ENCODE measurements around the gene KCNQ1.

The KCNQ1 gene

DNA sequence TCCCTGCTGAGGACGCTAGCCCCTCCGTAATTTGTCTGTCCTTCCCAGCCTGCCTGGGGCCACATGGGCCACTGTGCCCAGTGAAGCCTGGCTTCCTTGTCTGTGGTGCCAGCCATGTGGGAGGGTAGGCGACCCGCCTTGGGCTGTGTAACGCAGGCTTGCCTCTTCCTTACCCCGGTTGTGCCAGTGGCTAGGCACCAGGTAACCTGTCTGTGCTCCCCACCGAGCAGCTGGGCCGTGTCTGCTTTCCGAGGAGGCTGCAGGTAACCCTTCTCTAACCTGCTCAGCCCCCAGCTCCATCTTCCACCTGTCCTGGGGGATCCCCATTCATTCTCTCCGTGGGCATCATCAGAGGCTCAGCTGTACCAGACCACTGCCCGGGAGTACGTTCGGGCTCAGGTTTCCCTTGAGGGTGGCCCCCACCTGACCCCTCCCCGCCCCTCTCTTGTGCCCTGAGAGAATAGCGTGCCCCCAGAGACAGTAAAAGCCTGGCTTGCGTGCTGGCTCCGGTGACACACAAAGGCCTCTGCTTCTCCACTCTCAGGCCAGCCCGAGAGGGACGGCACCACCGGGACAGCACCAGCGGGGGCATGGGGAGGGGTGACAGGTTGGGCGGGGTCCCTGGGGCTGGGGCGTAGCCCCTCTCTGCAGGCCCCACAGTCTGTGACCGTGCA, 361.7 kb downstream of the KCNQ1 start:
- no peak for DNase-seq (ENCODE audit: low read depth)

- no peak for DNase-seq (ENCODE audit: low read depth)
Measured at GRCh38 chr11:2807025-2807681, 362.3 kb downstream of the KCNQ1 start.

GRCh38 chr11:2807801-2808241, 363.0 kb downstream of the KCNQ1 start:
- DNase-seq (ENCODE audit: low read depth), result no peak

GRCh38 chr11:2808850-2809846, 364.3 kb downstream of the KCNQ1 start:
- DNase-seq (ENCODE audit: low read depth), result no peak

- DNase-seq (ENCODE audit: low read depth), result no peak
Measured at GRCh38 chr11:2809854-2810253, 365.0 kb downstream of the KCNQ1 start.

DNA sequence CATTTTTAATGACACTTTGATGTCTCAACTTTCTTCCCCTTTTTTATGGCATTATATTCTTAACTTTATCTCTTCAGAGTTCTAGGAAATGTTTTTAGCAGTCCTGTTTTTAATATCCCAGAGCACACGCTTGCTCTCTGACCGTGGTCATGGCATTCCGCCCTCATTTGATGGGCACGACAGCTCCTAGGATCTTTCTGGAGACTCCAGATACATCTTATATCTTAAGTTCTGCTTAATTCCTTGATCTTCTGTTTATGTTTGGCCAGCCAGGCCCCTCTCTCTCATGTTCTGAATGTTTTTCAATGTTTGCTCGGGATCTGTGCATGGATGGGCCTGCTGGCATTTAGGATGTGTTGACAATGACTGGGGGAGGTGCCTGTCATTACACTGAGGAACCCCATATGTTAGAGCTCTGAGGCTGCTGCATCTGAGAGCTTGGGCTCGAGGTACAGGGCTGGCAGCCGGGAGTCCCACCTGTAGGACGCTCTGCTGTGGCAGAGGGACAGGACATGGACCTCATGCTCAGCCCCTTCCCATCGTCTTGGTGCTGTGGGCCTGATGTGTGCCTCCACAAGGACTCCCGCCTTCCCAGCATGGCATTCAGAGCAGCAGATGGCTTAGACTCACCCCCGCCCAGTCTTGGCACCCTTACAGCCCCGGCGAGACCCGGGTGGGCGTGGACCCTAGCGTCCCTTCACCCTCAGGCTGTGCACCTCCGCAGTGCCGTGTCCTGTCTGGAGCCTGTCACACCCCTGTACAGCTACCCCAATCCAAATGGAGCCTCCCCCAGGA, 365.8 kb downstream of the KCNQ1 start:
- DNase-seq (ENCODE audit: low read depth), result no peak

DNA sequence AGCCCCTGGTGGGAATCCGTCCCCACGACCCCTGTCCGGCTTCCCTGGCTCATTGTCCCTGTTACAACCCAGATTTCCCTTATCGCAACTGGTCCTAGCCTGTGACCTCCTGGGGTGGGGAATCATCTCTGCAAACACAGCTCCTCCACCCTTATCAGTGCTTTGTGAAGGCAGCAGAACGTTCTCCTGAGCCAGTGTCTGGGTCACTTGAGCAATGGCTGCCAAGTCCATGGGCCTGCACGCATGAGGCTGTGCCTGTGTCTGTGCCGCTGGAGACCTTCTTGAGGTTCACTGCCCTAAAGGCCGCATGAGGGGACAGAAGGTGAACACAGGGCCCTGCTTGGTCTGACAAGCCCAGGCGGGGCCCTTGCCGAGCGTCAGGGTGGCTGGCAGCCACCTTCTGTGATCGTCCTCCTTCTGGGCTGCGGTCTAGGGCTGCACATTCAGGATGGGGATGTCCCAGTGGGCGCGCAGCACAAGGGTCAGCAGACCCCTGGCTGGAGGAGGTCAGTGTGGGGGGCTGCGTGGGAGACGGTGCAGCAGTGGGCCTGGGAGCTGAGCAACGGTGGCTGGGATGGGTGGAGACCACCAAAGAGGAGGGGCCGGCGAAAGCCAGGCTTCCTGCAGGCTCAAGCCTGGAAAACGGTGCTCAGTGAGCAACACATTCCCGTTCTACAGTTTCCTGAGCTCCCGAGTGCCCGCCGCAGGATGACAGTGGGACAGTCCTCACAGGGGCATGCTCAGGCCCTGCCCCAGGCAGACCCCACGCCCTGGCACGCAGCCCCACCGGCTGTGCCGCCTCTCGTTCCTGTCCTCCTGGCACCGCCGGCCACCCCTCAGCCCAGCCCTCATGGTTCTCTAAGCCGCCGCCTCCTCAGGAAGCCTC, 366.6 kb downstream of the KCNQ1 start:
- no peak for DNase-seq (ENCODE audit: low read depth)

DNA sequence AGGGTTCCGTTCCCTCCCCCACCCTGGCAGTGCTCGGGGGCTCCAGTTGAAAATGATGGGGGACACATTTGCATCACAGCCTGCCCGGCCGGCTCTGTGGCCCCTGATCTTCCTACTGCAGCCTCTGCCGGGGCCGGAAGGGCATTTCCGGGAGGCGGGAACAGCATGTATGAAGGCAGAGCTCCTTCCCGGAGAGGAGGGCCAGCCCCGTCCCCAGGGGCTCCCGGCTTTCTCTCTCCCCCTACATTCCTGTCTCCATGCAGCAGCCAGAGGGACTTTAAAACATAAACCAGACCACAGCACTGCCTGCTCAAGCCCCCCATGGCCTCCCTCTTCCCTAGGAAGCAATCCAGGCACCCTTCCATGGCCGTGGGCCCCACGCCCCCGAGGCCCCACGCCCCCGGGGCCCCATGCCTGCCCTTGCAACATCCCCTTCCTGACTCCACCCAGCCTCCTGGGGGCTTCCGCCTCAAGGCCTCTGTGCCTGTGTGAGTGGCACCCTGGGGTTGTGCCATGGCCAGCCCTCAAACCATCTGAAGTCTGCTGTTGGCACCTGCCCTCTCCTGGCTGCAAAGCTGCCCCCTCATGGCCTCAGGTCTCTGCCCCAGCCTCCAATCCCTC, 367.7 kb downstream of the KCNQ1 start:
- no peak for DNase-seq (ENCODE audit: low read depth)

DNA sequence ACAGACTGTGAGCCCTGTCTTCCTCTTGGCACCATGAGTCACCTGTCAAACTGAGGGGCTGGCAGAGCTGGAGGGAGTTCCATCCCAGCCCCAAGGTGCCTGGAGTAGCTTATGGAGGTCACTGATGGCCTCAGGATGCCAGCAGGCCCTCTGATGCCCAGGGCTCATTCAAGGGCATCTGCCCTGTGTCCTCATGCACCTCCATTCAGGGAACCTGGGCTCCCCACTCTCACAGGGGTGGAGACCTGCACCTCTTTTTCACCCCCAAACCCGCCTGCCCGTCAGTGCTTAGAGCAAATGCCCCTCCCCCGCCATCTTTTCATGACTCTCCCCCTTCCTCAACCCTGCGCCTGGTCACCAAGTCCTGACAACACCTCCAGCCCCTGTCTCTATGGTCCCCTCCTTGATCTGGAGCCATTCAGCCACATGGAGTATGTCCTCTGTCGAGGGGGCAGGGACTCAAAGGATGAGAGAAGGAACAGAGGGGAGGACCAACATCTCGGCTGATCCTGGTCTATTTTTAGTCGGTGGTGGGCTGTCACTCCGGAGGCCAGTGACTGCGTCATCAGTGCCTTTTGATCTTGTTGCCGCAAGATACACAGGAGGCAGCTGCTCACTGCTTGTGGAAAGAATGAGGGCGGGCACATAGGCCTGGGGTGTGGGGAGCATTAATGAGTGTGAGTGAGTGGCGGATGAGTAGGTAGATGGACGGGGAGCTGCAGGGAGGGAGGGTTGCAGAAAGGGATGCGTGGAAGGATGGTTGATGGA, 368.5 kb downstream of the KCNQ1 start:
- DNase-seq (ENCODE audit: low read depth), result no peak

- DNase-seq (ENCODE audit: low read depth), result no peak
Measured at GRCh38 chr11:2813968-2814367, 369.2 kb downstream of the KCNQ1 start.

DNA sequence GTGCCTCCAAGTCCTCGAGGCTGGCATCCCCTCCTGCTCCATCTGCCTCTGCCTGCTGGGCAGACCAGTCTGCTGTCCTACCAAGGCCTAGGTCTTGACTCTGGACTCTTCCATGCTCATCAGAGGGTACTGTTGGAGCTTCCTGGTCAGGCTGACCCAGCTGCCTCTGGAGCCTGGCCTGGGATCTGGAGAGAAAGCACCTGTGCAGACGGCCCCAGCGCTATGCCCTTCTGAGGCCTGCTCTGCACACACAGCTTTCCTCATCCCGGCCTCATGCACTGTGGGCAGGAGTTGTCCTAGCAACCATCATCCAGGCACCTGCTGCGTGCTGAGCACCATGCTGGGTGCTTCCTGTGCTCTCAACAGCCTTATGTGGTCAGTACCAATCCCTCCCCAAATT, 369.9 kb downstream of the KCNQ1 start:
- no peak for DNase-seq (ENCODE audit: low read depth)

- DNase-seq (ENCODE audit: low read depth), result no peak
Measured at GRCh38 chr11:2815762-2816496, 371.1 kb downstream of the KCNQ1 start.

DNA sequence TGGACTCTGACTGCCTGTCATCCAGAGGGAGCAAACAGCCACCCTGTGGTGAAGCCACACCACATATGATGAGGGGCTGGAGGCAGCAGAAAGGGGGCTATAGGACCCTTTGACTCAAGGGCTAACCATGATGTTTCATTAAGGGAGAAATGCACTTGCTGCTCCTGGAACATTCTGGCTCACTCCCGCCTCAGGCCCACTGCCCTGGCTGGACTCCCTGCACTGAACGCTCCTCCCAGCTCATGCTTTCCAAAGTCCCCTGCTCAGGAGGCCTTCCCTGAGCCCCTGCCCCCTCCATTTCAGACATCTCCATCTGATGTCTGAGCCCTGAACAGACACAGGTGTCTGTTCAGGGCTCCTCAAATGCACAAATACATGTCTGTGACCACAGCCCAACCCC, 371.7 kb downstream of the KCNQ1 start:
- no peak for DNase-seq (ENCODE audit: low read depth)

DNA sequence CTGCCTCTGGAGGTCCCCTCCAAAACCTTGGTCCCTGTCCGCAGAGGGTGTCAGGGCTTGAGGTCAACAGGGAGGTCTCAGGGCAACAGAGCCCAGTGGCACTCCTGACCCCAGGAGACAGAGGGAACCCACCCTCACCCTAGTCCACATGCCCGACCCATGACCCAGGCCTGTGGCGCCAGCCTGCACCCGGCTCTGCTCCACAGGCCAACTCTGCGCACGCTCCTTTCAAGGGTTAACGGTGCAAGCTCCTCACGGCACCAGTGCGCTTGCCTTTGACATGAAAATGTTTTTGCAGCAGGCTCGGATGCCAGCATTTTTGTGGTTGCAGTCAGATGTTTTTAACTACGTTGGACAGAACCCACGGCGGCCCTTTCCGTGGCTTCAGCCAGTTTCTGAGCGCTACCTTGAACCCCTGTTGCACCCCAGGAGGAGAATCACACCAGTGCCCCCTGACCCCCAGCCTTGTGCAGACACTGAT, 372.2 kb downstream of the KCNQ1 start:
- DNase-seq (ENCODE audit: low read depth), result no peak

DNA sequence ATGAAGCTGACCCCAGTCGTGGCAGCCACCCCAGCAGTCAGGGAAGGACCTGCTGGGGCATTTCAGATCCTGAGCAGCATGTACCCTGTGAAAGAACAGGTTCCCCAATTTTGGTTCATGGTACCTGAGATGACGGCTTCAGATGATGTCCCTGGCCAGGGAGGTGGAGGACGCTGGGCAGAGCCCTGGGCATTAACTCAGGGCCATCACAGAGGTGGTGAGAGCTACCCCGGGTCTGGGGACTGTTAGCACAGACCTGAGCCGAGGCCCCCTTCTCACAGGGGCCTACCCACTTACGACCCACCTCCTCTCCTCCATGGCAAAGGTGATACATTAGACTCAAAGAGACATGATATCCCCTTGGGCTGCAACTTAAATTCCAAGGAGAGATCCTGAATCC, 372.6 kb downstream of the KCNQ1 start:
- no peak for DNase-seq (ENCODE audit: low read depth)

- no peak for DNase-seq (ENCODE audit: low read depth)
Measured at GRCh38 chr11:2818021-2818420, 373.2 kb downstream of the KCNQ1 start.

- DNase-seq (ENCODE audit: low read depth), result no peak
Measured at GRCh38 chr11:2818503-2818902, 373.7 kb downstream of the KCNQ1 start.

DNA sequence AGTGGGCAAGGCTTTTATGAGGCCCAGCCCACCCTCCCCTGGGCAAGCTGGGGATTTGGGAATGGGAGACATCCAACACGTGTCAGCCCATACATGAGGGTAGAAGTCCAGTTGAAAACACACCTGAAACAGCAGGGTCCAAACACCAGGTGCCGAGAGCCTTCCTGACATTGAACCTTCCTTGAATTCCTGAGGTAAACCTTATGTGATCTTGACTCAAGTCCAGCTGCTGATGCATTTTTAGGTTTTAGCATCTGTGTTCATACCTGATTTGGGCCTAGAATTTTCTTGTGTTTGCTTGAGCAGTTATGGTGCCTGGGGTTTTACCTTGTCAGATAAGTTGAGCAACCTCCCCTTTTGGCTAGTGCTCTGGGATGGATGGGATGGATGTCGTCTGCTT, 374.5 kb downstream of the KCNQ1 start:
- no peak for DNase-seq (ENCODE audit: low read depth)

GRCh38 chr11:2820976-2821375, 376.2 kb downstream of the KCNQ1 start:
- DNase-seq (ENCODE audit: low read depth), result no peak

Data from T follicular helper cell (primary cell).